Activated T-cell treated with anti-CD3 and anti-CD28 coated beads for 24 hours (primary cell): ENCODE results near the gene HPCA.

ENCODE experiments used
- DNase-seq: peaks from one replicate; pipeline ENCODE4 v3.0.0-alpha.2; 2020; ENCODE audit warnings: low read depth

Gene HPCA

GRCh38 chr1:32889731-32890278 lies 3.5 kb downstream of the HPCA start:
- DNase-seq, result no peak

GRCh38 chr1:32890516-32891240 lies 4.4 kb downstream of the HPCA start:
- DNase-seq, result no peak

GRCh38 chr1:32891241-32891570 lies 4.9 kb downstream of the HPCA start:
- DNase-seq, result no peak

GRCh38 chr1:32891630-32892029 lies 5.3 kb downstream of the HPCA start:
- DNase-seq, result no peak

- DNase-seq, result peak; percentile 20
These were observed 6.3 kb downstream of the HPCA start for GRCh38 chr1:32892368-32893197.

GRCh38 chr1:32893198-32894018 lies 7.1 kb downstream of the HPCA start:
- DNase-seq, result no peak

GRCh38 chr1:32894019-32894600 lies 7.8 kb downstream of the HPCA start:
- no peak for DNase-seq

- no peak for DNase-seq
These were observed 8.4 kb downstream of the HPCA start for GRCh38 chr1:32894681-32895080.

- DNase-seq, result no peak
These were observed 9.3 kb downstream of the HPCA start for GRCh38 chr1:32895325-32896215.

GRCh38 chr1:32896451-32896850 lies 10.2 kb downstream of the HPCA start:
- DNase-seq, result no peak

- no peak for DNase-seq
These were observed 11.1 kb downstream of the HPCA start for GRCh38 chr1:32897082-32898049.

- no peak for DNase-seq
These were observed 11.8 kb downstream of the HPCA start for GRCh38 chr1:32898056-32898455.

GRCh38 chr1:32898958-32899357 lies 12.7 kb downstream of the HPCA start:
- no peak for DNase-seq

GRCh38 chr1:32899586-32900296 lies 13.4 kb downstream of the HPCA start:
- DNase-seq, result no peak

- DNase-seq, result no peak
These were observed 14.2 kb downstream of the HPCA start for GRCh38 chr1:32900371-32900955.

- no peak for DNase-seq
These were observed 14.9 kb downstream of the HPCA start, which contains the start of gene TMEM54 for GRCh38 chr1:32900956-32901822. Gene TMEM54 (minus strand): TSS chr1:32901389. CDS start chr1:32901238, 151 bp downstream.

- no peak for DNase-seq
These were observed 15.7 kb downstream of the HPCA start for GRCh38 chr1:32901823-32902534.
